Osteocyte (in vitro differentiated cells): ENCODE measurements around the gene EDN3. TPM values are rescaled to one million over a fixed set of nuclear protein-coding genes. Genes with fewer than 3 reads are reported as not detected.

Experiments used
- DNase-seq: peaks from one replicate; pipeline ENCODE4 v3.0.0; 2021; ENCODE audit warnings: mixed read lengths; ENCODE audit not compliant: unreplicated experiment; ENCODE audit errors: extremely low spot score
- H3K27ac Mint-ChIP-seq: one replicate; pipeline ENCODE4 v1.8.0; 2021; ENCODE audit warnings: mild to moderate bottlenecking, mixed read lengths; ENCODE audit not compliant: unreplicated experiment
- H3K27me3 Mint-ChIP-seq: one replicate; pipeline ENCODE4 v1.8.0; 2021; ENCODE audit warnings: mixed read lengths; ENCODE audit not compliant: unreplicated experiment
- H3K36me3 Mint-ChIP-seq: one replicate; pipeline ENCODE4 v1.8.0; 2021; ENCODE audit warnings: mixed read lengths; ENCODE audit not compliant: unreplicated experiment
- H3K4me1 Mint-ChIP-seq: one replicate; pipeline ENCODE4 v1.8.0; 2021; ENCODE audit warnings: mixed read lengths; ENCODE audit not compliant: unreplicated experiment
- H3K4me3 Mint-ChIP-seq: one replicate; pipeline ENCODE4 v1.8.0; 2021; ENCODE audit warnings: mild to moderate bottlenecking, moderate library complexity, mixed read lengths; ENCODE audit not compliant: unreplicated experiment
- H3K9me3 Mint-ChIP-seq: one replicate; pipeline ENCODE4 v1.8.0; 2021; ENCODE audit warnings: mixed read lengths; ENCODE audit not compliant: unreplicated experiment
- CTCF ChIP-seq: fragments of 200-600 bp; sonication (generic); IDR thresholded peaks from 2 replicates; pipeline ENCODE4 v1.5.0; 2021; ENCODE audit warnings: antibody characterized with exemption, mild to moderate bottlenecking, moderate library complexity
- total RNA-seq: library from RNA; stranded (reverse); gene quantifications from 2 replicates; pipeline ENCODE4 v1.2.1, GENCODE V29; 2021

EDN3 gene
- total RNA-seq, 1 donor from 2014 or later = not detected

- Mint-ChIP-seq H3K36me3 (no peaks in the 10 kb centered on the region), H3K4me1 (no peaks in the 10 kb centered on the region), H3K9me3 (no peaks in the 10 kb centered on the region), H3K4me3 (no peak overlapping the region), H3K27ac (no peak overlapping the region), H3K27me3 (peaks cover 9% of the 10 kb centered on the region)
- no peak for TF ChIP-seq CTCF
- no peak for DNase-seq
Observed at GRCh38 chr20:59295531-59295930, 4.9 kb upstream of the EDN3 start.

DNA sequence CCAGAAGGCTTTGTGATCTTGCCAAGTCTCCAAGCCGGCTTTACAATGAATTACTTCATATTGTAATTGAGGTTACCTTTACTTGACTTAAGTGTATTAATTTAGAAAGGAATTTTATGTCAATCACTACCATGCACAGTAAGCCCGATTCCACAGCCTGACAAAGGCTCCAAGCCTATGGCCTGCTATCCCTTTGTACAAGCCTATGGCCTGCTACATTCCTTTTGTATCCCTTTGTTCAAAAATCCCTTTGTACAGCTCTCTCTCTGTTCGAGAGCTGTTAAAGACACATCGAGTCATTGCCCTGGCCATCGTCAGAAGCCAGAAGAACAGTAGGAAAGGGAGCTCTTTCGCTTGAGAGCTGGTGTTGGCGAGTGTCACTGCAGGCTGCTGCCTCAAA is 2.7 kb upstream of the EDN3 start:
- no peaks in the 10 kb centered on the region for H3K4me1 Mint-ChIP-seq
- H3K36me3 Mint-ChIP-seq = no peaks in the 10 kb centered on the region
- H3K9me3 Mint-ChIP-seq = no peaks in the 10 kb centered on the region
- no peak overlapping the region for H3K27ac Mint-ChIP-seq
- H3K4me3 Mint-ChIP-seq = no peak overlapping the region
- peaks cover 11% of the 10 kb centered on the region for H3K27me3 Mint-ChIP-seq
- no peak for TF ChIP-seq CTCF
- DNase-seq = no peak

DNA sequence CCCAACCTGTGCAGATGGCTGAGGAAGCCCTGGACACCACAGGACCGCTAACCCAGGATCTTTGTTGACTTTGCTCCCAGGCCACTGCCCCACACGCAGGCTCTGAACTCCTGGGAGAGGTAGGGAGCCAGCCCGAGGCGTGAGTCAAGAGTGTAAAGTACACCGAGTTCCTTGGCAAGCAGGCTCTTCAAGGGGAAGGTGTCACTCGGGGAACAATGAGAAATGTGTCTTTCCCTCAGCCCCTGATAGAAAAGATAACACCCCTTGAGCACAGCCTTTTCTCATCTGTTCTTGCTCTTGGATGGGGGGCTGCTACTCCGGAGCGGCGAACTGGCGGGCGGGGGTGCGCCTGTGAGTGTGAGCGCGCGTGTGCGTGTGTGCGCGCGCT is 472 bp upstream of the EDN3 start:
- Mint-ChIP-seq H3K36me3 (no peaks in the 10 kb centered on the region), H3K27me3 (peaks cover 22% of the 10 kb centered on the region), H3K4me1 (no peaks in the 10 kb centered on the region), H3K27ac (no peak overlapping the region), H3K4me3 (no peak overlapping the region), H3K9me3 (no peaks in the 10 kb centered on the region)
- DNase-seq = no peak
- no peak for TF ChIP-seq CTCF

- no peak overlapping the region for H3K4me3 Mint-ChIP-seq
- peaks cover 22% of the 10 kb centered on the region for H3K27me3 Mint-ChIP-seq
Observed at GRCh38 chr20:59301343-59302007, 1.1 kb downstream of the EDN3 start.

More at GRCh38 chr20:59301343-59302007, 1.1 kb downstream of the EDN3 start:
- DNase-seq = no peak
- Mint-ChIP-seq H3K27ac (no peak overlapping the region), H3K9me3 (no peaks in the 10 kb centered on the region), H3K36me3 (no peaks in the 10 kb centered on the region), H3K4me1 (no peaks in the 10 kb centered on the region)
- no peak for TF ChIP-seq CTCF
